Colonic mucosa (tissue), 4 donors: ENCODE data around the gene SLC7A5. TPM values are rescaled to one million over a fixed set of nuclear protein-coding genes. Genes with fewer than 3 reads are reported as not detected.
"Not testable (repeated sequence)": the region's sequence is repeated elsewhere in the genome, so short reads cannot be mapped to it uniquely, and the experiment has no call there.

Experiments
- DNase-seq: peaks from one replicate; pipeline ENCODE4 v3.0.0-alpha.2; 2020
- H3K27ac ChIP-seq: fragments of 200-600 bp; one replicate; pipeline ENCODE4 v1.8.0; 2021
- H3K27me3 ChIP-seq: fragments of 200-600 bp; one replicate; pipeline ENCODE4 v1.8.0; 2021
- H3K36me3 ChIP-seq: fragments of 200-600 bp; one replicate; pipeline ENCODE4 v1.8.0; 2021
- H3K4me1 ChIP-seq: fragments of 200-600 bp; one replicate; pipeline ENCODE4 v1.8.0; 2021; ENCODE audit warnings: mild to moderate bottlenecking
- H3K4me3 ChIP-seq: fragments of 200-600 bp; one replicate; pipeline ENCODE4 v1.8.0; 2021
- H3K9ac ChIP-seq, 2 donors: one replicate each; pipeline ENCODE4 v1.7.0; 2013; ENCODE audit warnings: control low read depth in 2 of 2, low read depth in 2 of 2, low read length in 2 of 2
- H3K9me3 ChIP-seq: fragments of 200-600 bp; one replicate; pipeline ENCODE4 v1.8.0; 2021
- CTCF ChIP-seq: fragments of 200-600 bp; IDR thresholded peaks from one replicate; pipeline ENCODE4 v1.8.0; 2022; ENCODE audit warnings: antibody characterized with exemption, mild to moderate bottlenecking
- intact Hi-C: fragments of 100-400 bp; cut with DNase I; formaldehyde crosslinking; loops from one replicate; pipeline ENCODE4 v1.14.1; 2022
- total RNA-seq, 2 donors: library from RNA; stranded (reverse); fragmentation: NEBNext Ultra II Directional in 1 of 2; extraction: Animal tissue kit (Norgen Biotek cat#: 25700) in 1 of 2; gene quantifications; one replicate each; pipeline ENCODE4 v1.2.1, GENCODE V29; 2021
- donor health status: healthy.
- donor health status: DM: no; HTN: no; CAD: no.
- donor health status: DM: no; HTN: no; CAD: no.

SLC7A5 gene
- total RNA-seq, 2 donors from 2014 or later, result 9.5 to 26.2 TPM

GRCh38 chr16:87874639-87875427 lies 5.5 kb upstream of the SLC7A5 start:
- Histone ChIP-seq H3K4me1 (no peaks in the 10 kb centered on the region), H3K9me3 (no peaks in the 10 kb centered on the region), H3K36me3 (no peaks in the 10 kb centered on the region), H3K4me3 (no peak overlapping the region), H3K27ac (no peak overlapping the region), H3K9ac (no peak overlapping the region), H3K27me3 (no peaks in the 10 kb centered on the region)
- intact Hi-C loops, result no loop called here
- no peak for TF ChIP-seq CTCF
- DNase-seq, result no peak

- not testable (repeated sequence) for H3K9ac ChIP-seq, DNase-seq
Observed at GRCh38 chr16:87870418-87871291, 1.3 kb upstream of the SLC7A5 start.

GRCh38 chr16:87869879-87870417 lies 641 bp upstream of the SLC7A5 start:
- H3K27me3 ChIP-seq, H3K9me3 ChIP-seq, DNase-seq, H3K4me3 ChIP-seq, H3K4me1 ChIP-seq, H3K36me3 ChIP-seq, H3K9ac ChIP-seq, H3K27ac ChIP-seq: not testable (repeated sequence)
- intact Hi-C loops, result loop anchor here (2.0 kb wide), 1 partner anchor 91 kb away; no protein-coding TSS in a partner anchor

More at GRCh38 chr16:87870418-87871291, 1.3 kb upstream of the SLC7A5 start:
- not testable (repeated sequence) for H3K4me1 ChIP-seq, H3K27me3 ChIP-seq, H3K27ac ChIP-seq, H3K36me3 ChIP-seq, H3K4me3 ChIP-seq, H3K9me3 ChIP-seq
- intact Hi-C loops, result loop anchor here (2.0 kb wide), 1 partner anchor 92 kb away; no protein-coding TSS in a partner anchor

- H3K9ac ChIP-seq, result peak overlapping the region in 1 of 2 donors; percentile 24
- DNase-seq, H3K4me1 ChIP-seq, intact Hi-C loops, H3K27me3 ChIP-seq, H3K9me3 ChIP-seq, H3K36me3 ChIP-seq: not testable (repeated sequence)
- H3K4me3 ChIP-seq, result peak overlapping the region; percentile 65
- H3K27ac ChIP-seq, result peak overlapping the region; percentile 44
Observed at GRCh38 chr16:87868254-87869029, 865 bp downstream of the SLC7A5 start.

GRCh38 chr16:87865902-87866555 lies 3.3 kb downstream of the SLC7A5 start:
- H3K4me3 ChIP-seq, intact Hi-C loops, H3K4me1 ChIP-seq: not testable (repeated sequence)

GRCh38 chr16:87864331-87864989 lies 4.8 kb downstream of the SLC7A5 start:
- Histone ChIP-seq H3K36me3 (no peaks in the 10 kb centered on the region), H3K9me3 (no peaks in the 10 kb centered on the region), H3K27me3 (no peaks in the 10 kb centered on the region), H3K27ac (no peak overlapping the region), H3K4me1 (no peaks in the 10 kb centered on the region), H3K9ac (no peak overlapping the region), H3K4me3 (no peak overlapping the region)
- intact Hi-C loops, result no loop called here
- DNase-seq, result no peak
- no peak for TF ChIP-seq CTCF

More at GRCh38 chr16:87865902-87866555, 3.3 kb downstream of the SLC7A5 start:
- DNase-seq, H3K9me3 ChIP-seq, H3K27ac ChIP-seq, H3K9ac ChIP-seq, H3K27me3 ChIP-seq, H3K36me3 ChIP-seq: not testable (repeated sequence)

GRCh38 chr16:87863327-87863635 lies 6.0 kb downstream of the SLC7A5 start:
- H3K9me3 ChIP-seq, H3K36me3 ChIP-seq, H3K4me1 ChIP-seq, H3K27ac ChIP-seq, H3K9ac ChIP-seq, intact Hi-C loops, H3K4me3 ChIP-seq, DNase-seq, H3K27me3 ChIP-seq: not testable (repeated sequence)

- H3K27me3 ChIP-seq, H3K4me3 ChIP-seq, H3K4me1 ChIP-seq, DNase-seq, H3K9me3 ChIP-seq, intact Hi-C loops, H3K36me3 ChIP-seq, H3K9ac ChIP-seq, H3K27ac ChIP-seq: not testable (repeated sequence)
Observed at GRCh38 chr16:87862597-87863326, 6.5 kb downstream of the SLC7A5 start.

GRCh38 chr16:87861300-87862099 lies 7.8 kb downstream of the SLC7A5 start:
- intact Hi-C loops, H3K4me1 ChIP-seq, H3K36me3 ChIP-seq, H3K9ac ChIP-seq, H3K4me3 ChIP-seq, H3K27me3 ChIP-seq, H3K27ac ChIP-seq, DNase-seq, H3K9me3 ChIP-seq: not testable (repeated sequence)
